ENCODE results near the gene CTNNAL1.

GRCh38 chr9:109022873-109023272, 9.6 kb upstream of the CTNNAL1 start:
- TF ChIP-seq CTCF (IDR thresholded peaks at IDR 0.05), result no peak
- no peak for TF ChIP-seq POLR2A (IDR thresholded peaks at IDR 0.05)

Data from right lobe of liver (tissue), 4 donors.